CD4-positive, alpha-beta T cell treated with Interleukin-2 at 100 ng/mL for 4 hours (primary cell): ENCODE measurements around the gene PRKCE.

Experiments
- DNase-seq: peaks from one replicate; pipeline ENCODE4 v3.0.0-alpha.2; 2020; ENCODE audit warnings: low spot score

Gene PRKCE

GRCh38 chr2:46119453-46119852, 468.0 kb downstream of the PRKCE start:
- DNase-seq = no peak

DNA sequence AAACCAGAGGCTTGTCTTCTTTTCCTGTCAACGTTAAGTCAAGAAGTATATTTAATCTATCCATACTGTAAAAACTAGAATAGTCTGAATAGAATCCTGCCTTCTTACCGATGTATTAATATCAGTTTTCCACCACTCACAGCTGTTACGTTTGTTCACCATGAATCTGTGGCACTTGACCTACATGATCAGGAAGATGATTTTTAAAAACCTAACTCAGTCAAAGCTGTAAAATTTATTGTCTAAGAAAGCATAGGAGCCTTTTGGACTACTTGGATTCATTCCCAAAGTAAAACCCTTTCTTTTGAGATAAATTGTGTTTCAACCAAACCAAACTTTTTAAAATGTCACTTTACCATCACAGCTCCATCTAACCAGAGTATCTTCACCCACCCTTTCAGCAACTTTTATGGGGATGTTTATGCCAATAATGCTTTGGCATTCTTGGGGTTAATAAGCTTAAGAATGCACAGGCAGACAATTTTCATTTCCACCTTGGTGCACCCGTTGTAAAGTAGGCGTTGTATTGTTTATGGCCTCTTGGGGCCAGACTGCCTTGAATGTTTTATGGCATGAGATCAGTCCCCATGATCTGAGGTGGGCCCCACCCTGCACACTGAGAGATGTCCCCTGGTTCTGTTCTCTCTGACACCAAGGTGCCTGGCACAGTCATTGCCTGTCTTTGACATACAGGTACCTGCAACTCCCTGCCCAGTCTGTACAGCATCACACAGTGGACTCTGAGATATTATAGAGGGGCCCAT, 469.5 kb downstream of the PRKCE start:
- DNase-seq = no peak

DNA sequence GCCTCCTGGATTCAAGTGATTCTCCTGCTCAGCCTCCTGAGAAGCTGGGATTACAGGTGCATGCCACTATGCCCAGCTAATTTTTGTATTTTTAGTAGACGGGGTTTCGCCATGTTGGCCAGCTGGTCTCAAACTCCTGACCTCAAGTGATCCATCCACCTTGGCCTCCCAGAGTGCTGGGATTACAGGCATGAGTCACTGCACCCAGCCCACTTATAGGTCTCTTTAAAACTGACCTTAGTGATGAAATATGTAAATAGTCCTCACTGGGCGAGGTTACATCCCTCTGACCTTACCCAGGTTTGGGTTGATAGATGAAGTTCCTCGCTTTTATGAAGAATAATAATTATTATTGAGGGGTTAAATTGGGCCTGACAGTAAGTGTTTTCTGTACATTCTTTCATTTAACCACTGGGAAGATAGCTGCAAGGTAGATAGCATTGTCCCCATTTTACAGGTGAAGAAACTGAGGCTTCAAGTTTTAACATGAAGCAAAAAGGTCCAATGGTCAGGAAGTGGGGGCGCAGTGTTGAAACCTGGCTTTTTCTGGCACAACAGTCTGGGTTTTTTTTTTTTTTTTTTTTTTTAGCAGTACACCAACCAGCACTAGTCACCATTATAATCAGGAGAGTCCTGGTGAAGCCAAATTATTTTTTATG, 471.0 kb downstream of the PRKCE start:
- DNase-seq = no peak

GRCh38 chr2:46123013-46123412, 471.5 kb downstream of the PRKCE start:
- no peak for DNase-seq

DNA sequence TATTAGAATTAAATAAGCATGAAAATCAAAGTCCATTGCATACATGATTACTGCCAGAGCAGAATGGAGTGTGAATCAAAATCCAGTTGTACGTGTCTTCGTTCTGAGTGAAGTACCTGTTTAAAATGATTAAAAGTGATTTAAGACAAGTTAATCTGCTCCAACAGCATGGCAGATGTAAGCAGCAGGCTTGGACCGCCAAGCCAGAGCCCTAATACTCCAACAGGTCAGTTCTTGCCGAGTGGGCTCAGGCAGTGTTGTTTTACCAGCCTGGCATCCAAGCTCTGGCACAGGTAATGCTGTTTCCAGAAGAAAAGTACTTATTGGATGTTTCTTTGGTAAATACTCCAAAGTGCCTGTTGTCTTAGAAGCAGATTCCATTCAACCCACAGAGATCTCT, 474.3 kb downstream of the PRKCE start:
- DNase-seq = no peak

- no peak for DNase-seq
Observed at GRCh38 chr2:46126571-46126970, 475.1 kb downstream of the PRKCE start.

DNA sequence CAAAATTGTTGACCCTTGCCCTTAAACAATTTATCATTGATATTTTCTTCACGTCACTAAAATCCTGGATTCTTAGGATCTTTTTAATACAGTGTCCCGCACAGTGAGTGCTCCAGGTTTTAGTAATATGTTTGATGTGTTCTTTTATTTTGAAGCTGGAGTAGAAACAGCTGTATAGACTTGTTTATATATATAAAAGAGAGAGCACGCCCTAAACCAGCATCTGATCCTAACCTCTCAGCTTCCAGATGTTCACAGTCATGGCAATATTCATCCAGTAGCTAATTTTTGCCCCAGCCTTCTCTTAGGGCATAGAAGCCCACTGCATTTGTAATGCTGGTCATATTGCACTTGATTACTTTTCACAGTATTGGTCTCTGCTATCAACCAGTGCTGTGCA, 475.7 kb downstream of the PRKCE start:
- DNase-seq = no peak

GRCh38 chr2:46130511-46130910, 479.0 kb downstream of the PRKCE start:
- no peak for DNase-seq

GRCh38 chr2:46132996-46133395, 481.5 kb downstream of the PRKCE start:
- no peak for DNase-seq

GRCh38 chr2:46134531-46135227, 483.2 kb downstream of the PRKCE start:
- no peak for DNase-seq

DNA sequence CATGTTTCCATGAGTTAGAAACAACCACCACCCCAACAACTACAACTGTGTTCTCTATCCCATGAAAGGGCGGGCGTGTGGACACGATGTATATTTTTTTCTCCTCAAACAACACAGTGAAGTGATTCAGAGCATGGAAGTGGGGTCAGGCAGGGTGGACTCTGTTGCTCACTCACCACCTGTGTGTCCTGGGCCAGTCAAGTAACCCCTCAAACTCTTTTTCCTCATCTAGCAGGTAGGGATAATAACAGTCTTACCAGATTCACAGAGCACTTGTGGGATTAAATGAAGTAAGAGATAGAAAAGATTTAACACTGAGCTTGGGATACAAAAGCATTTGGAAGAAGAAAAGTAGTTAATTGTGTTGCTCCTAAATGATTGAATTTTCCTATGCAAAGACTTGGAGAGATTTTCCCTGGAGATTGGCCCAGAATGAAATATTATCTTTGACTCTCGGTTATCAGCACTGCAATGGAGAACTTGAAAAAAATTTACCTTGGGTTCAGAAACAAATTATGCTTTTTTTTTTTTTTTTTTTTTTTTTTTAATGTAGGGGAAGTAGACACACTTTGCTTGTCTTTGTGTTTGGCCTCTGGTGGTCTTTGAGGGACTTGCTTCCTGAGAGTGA, 483.9 kb downstream of the PRKCE start:
- no peak for DNase-seq

GRCh38 chr2:46135958-46136357, 484.5 kb downstream of the PRKCE start:
- no peak for DNase-seq

DNA sequence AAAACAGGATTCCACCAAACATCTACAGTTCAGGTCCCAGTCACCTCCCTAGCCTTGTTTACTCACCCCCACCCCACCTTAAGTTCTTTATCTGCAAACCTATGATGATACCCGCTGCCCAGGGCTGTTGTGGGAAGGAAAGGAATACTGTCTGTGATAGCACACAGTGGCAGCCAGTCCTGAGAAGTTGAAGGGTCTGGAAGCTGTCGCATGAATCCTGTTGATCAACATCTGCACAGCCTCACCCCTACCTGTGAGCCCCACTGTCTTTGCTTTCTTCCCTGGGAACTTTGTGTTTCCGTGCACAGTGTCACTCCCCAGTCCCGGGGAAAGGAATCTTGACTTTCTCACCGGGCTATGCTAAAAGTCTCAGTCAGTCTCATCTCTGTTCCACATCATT, 485.0 kb downstream of the PRKCE start:
- no peak for DNase-seq

DNA sequence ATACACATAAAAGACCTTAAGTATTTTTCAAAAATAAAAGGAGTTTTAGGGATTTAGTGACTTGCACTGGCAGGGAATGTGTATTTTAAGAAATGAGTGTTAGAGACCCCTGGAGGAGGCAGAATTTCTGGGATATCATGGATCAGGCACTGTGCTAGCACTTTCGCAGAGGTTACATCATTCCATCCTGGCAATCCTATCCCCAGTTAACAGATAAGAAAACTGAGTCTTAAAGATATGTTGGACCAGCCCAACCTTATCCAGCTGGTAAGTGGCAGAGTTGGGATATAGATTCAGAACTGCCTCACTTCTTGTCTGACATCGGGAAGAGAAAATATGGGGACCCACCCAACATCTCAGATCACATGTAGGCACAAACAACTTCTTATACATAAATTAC, 485.5 kb downstream of the PRKCE start:
- no peak for DNase-seq

- no peak for DNase-seq
Observed at GRCh38 chr2:46142546-46143428, 491.3 kb downstream of the PRKCE start.

GRCh38 chr2:46143429-46144132, 492.1 kb downstream of the PRKCE start:
- no peak for DNase-seq

DNA sequence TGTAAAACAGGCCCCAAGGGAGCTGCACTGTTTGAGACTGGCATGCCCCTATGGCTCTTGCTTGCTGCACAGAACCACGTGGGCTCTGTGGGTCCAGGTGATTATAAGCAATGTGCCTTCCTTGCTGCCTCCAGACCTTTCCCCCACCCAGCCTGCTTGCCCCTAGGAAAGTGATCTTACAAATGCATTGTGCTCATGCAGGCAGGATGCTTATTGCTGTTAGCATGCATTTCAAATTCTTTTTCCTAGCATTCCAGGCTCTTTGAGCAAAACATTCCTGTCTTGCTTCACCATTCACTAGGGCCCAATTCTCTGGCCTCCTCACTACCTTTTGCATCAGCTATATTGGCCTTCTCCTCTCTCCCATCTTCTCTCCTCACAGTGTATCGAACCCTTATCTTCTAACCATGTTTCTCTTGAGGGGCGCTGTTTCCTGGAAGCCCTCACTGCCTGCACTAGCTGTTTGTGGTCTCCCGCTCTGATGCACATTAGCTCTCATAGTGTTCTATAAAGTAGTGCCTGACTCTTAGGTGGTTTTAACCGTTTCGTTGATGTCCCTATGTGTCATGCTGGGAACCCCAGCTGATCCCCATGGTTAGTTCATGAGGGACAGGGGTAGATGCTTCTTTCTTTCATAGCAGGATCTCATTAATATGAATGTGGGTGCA, 492.8 kb downstream of the PRKCE start:
- no peak for DNase-seq

DNA sequence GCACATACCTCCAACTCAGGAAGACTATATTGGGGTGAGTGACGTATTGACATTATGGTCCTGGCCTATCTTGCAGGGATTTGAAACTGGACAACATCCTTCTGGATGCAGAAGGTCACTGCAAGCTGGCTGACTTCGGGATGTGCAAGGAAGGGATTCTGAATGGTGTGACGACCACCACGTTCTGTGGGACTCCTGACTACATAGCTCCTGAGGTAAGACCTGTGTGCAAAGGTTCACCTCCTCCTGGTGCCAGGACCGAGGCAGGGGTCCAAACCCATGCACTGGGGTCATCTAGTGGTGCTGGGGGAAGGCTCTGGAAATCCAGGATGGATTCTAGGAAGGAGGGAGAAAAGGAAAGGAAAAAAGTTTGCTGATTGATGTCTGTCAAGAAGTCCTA, 493.5 kb downstream of the PRKCE start:
- no peak for DNase-seq

- no peak for DNase-seq
Observed at GRCh38 chr2:46145840-46146239, 494.4 kb downstream of the PRKCE start.

- no peak for DNase-seq
Observed at GRCh38 chr2:46146866-46147502, 495.5 kb downstream of the PRKCE start.
